ENCODE results near the gene KCNB1. TPM values are rescaled to one million over a fixed set of nuclear protein-coding genes. Genes with fewer than 3 reads are reported as not detected.

The KCNB1 gene
- total RNA-seq, 1 experiment from 2014 or later: 0.68 TPM

- Histone ChIP-seq H2AFZ (ENCODE audit: low read length) (no peak overlapping the region), H3K14ac (ENCODE audit: insufficient read depth, low read length) (no peak overlapping the region), H2BK20ac (ENCODE audit: low read depth, low read length, poor library complexity, severe bottlenecking) (no peak overlapping the region), H2BK12ac (ENCODE audit: insufficient read length, low read depth, low read length) (no peak overlapping the region), H3K23ac (ENCODE audit: insufficient read length, low read depth, low read length) (no peak overlapping the region), H3T11ph (ENCODE audit: low read length) (no peak overlapping the region), H3K9ac (ENCODE audit: extremely low read depth, insufficient read length, low read length) (no peak overlapping the region), H3K79me2 (ENCODE audit: insufficient read depth, low read length) (no peaks in the 10 kb centered on the region), H3K27ac (ENCODE audit: insufficient read length, low read depth, low read length) (no peak overlapping the region), H3K4me2 (ENCODE audit: insufficient read depth, insufficient read length, low read length) (no peak overlapping the region), H2BK120ac (ENCODE audit: low read depth, low read length, poor library complexity, severe bottlenecking) (no peak overlapping the region), H4K20me1 (ENCODE audit: control insufficient read depth, insufficient read depth, insufficient read length) (no peaks in the 10 kb centered on the region), H3K4ac (ENCODE audit: low read depth, low read length) (no peak overlapping the region), H3K27me3 (ENCODE audit: insufficient read depth, low read length) (no peaks in the 10 kb centered on the region), H3K4me1 (ENCODE audit: insufficient read depth, low read length) (no peaks in the 10 kb centered on the region), H4K91ac (ENCODE audit: insufficient read length, low read depth, low read length) (no peak overlapping the region), H3K18ac (ENCODE audit: insufficient read length, low read depth, low read length) (no peak overlapping the region), H4K8ac (replicated peaks; ENCODE audit: insufficient read length, low read depth, low read length) (no peak overlapping the region), H4K5ac (ENCODE audit: insufficient read length, low read depth, low read length) (no peak overlapping the region), H2BK15ac (ENCODE audit: low read depth, low read length) (no peak overlapping the region), H3K56ac (ENCODE audit: insufficient read length, low read depth, low read length) (no peak overlapping the region), H2AK5ac (ENCODE audit: insufficient read length, low read length) (no peak overlapping the region), H3K23me2 (ENCODE audit: insufficient read length, low read depth, low read length, poor library complexity, severe bottlenecking) (no peaks in the 10 kb centered on the region), H3K9me3 (ENCODE audit: control insufficient read depth, low read depth, low read length) (no peaks in the 10 kb centered on the region), H3K79me1 (ENCODE audit: insufficient read depth, low read depth, low read length, poor library complexity, severe bottlenecking) (no peaks in the 10 kb centered on the region), H2BK5ac (ENCODE audit: insufficient read length, low read length) (no peak overlapping the region)
- no peak for TF ChIP-seq CTCF (conservative IDR thresholded peaks at IDR 0.05)
- Mint-ChIP-seq H3K27me3 (ENCODE audit: low read depth) (peaks cover 46% of the 10 kb centered on the region), H3K27ac (no peak overlapping the region), H3K4me3 (no peak overlapping the region), H3K36me3 (ENCODE audit: insufficient read depth in 1 of 3, low read depth in 3 of 3) (no peaks in the 10 kb centered on the region), H3K9me3 (no peaks in the 10 kb centered on the region), H3K4me1 (peaks cover 17 to 20% of the 10 kb centered on the region in 2 experiments)
- no peak for DNase-seq
- WGBS (ENCODE audit: extremely low coverage, insufficient read length, low lambda C conversion rate): no CpG with 5 or more reads among the region's 5 CpGs
Measured at GRCh38 chr20:49367113-49367512, 115.4 kb downstream of the KCNB1 start.

Measured in H9 (cell line).